ENCODE data around the gene TMEM242. TPM values are rescaled to one million over a fixed set of nuclear protein-coding genes. Genes with fewer than 3 reads are reported as not detected.

Gene TMEM242
- total and polyA plus RNA-seq, 2 of the 13 experiments (the other 11 are each of a cell fraction or from before 2014, with no cell fraction given): 5.6 to 11.1 TPM

GRCh38 chr6:157332813-157333212 is 9.5 kb upstream of the TMEM242 start:
- Histone ChIP-seq H3K36me3 (replicated peaks in 1 of 2; ENCODE audit: control insufficient read depth in 1 of 2, insufficient read depth in 2 of 2, low read length in 2 of 2) (no peaks in the 10 kb centered on the region), H4K20me1 (ENCODE audit: insufficient read depth, low read length) (no peaks in the 10 kb centered on the region), H3K4me2 (ENCODE audit: low read depth, low read length) (no peak overlapping the region), H3K4me1 (ENCODE audit: insufficient read depth, low read length) (peaks cover 21% of the 10 kb centered on the region), H3K27me3 (ENCODE audit: control insufficient read depth in 1 of 2, insufficient read depth in 2 of 2, low read length in 2 of 2) (peaks cover 0 to 5% of the 10 kb centered on the region in 2 experiments; a peak in 1 of 5 replicates), H3K9ac (ENCODE audit: insufficient read depth, low read depth, low read length) (no peak overlapping the region), H3K27ac (ENCODE audit: extremely low read length, insufficient read depth, low read length) (no peak overlapping the region), H3K79me2 (ENCODE audit: insufficient read depth, low read length) (no peaks in the 10 kb centered on the region), H2AFZ (ENCODE audit: low read length) (no peak overlapping the region), H3K9me3 (ENCODE audit: low read length) (no peaks in the 10 kb centered on the region), H3K4me3 (replicated peaks in 1 of 3; ENCODE audit: insufficient read depth in 1 of 3, low read depth in 2 of 3, low read length in 3 of 3) (no peak overlapping the region)
- in situ Hi-C loops (cut with HindIII; ENCODE audit: extremely low pct_ligation_motif_present, low pct_unique_long_range_greater_than_20kb): no loop called here
- ChIA-PET POLR2A (interaction anchor here (6.0 kb wide), 1 partner anchor 9 kb away, joined by 42 read pairs; the partner anchor contains the start of gene TMEM242), CTCF (ENCODE audit: low intra/inter-chr PET ratio, low total read pairs) (interaction anchor here (4.3 kb wide), 1 partner anchor 17 kb away, joined by 60 read pairs; no protein-coding TSS in a partner anchor)
- BruUV-seq (replicated peaks): no TSS peak
- WGBS (ENCODE audit: low lambda C conversion rate): 34% methylated on average over 7 of the region's 7 CpGs
- no peak for ATAC-seq
- TF ChIP-seq TFDP1 (CRISPR knock-in tag; IDR thresholded peaks at IDR 0.05; ENCODE audit: borderline replicate concordance): no peak
- no peak for DNase-seq (ENCODE audit: low spot score)
- FAIRE-seq: no peak
- intact Hi-C loops (cut with micrococcal nuclease; ENCODE audit: unreplicated experiment): no loop called here

- ATAC-seq (no peak), DNase-seq (ENCODE audit: low spot score) (no peak), FAIRE-seq (no peak)
- no peaks in the 10 kb centered on the region for H3K9me3 ChIP-seq (ENCODE audit: low read length)
- in situ Hi-C loops (cut with HindIII; ENCODE audit: extremely low pct_ligation_motif_present, low pct_unique_long_range_greater_than_20kb): no loop called here
- peaks cover 37% of the 10 kb centered on the region for H3K4me1 ChIP-seq (ENCODE audit: insufficient read depth, low read length)
- H3K27ac ChIP-seq (ENCODE audit: extremely low read length, insufficient read depth, low read length): no peak overlapping the region
- TF ChIP-seq ZNF784 (CRISPR knock-in tag; IDR thresholded peaks at IDR 0.05; ENCODE audit: borderline replicate concordance) (no peak), ZNF362 (CRISPR knock-in tag; IDR thresholded peaks at IDR 0.05; ENCODE audit: borderline replicate concordance) (no peak), ARNT (IDR thresholded peaks at IDR 0.05) (no peak), GLMP (CRISPR knock-in tag; IDR thresholded peaks at IDR 0.05; ENCODE audit: borderline replicate concordance) (no peak), AGO2 (optimal IDR thresholded peaks at IDR 0.05; ENCODE audit: low read depth, low read length) (no peak), ZBTB37 (CRISPR knock-in tag; IDR thresholded peaks at IDR 0.05) (no peak), MXD1 (CRISPR knock-in tag; IDR thresholded peaks at IDR 0.05) (no peak), HMG20A (CRISPR knock-in tag; IDR thresholded peaks at IDR 0.05; ENCODE audit: borderline replicate concordance) (no peak)
- H2AFZ ChIP-seq (ENCODE audit: low read length): no peak overlapping the region
- CTCF ChIA-PET (ENCODE audit: low intra/inter-chr PET ratio, low total read pairs): no interaction called here
- H3K4me2 ChIP-seq (ENCODE audit: low read depth, low read length): no peak overlapping the region
- WGBS (ENCODE audit: low lambda C conversion rate): 48% methylated on average over 2 of the region's 2 CpGs
- no peak overlapping the region for H3K4me3 ChIP-seq (replicated peaks in 1 of 3; ENCODE audit: insufficient read depth in 1 of 3, low read depth in 2 of 3, low read length in 3 of 3)
- intact Hi-C loops (cut with micrococcal nuclease; ENCODE audit: unreplicated experiment): no loop called here
- H3K27me3 ChIP-seq (ENCODE audit: control insufficient read depth in 1 of 2, insufficient read depth in 2 of 2, low read length in 2 of 2): peaks cover 0 to 5% of the 10 kb centered on the region in 2 experiments; a peak in 2 of 5 replicates
- H3K9ac ChIP-seq (ENCODE audit: insufficient read depth, low read depth, low read length): no peak overlapping the region
- BruUV-seq (replicated peaks): no TSS peak
- H3K79me2 ChIP-seq (ENCODE audit: insufficient read depth, low read length): no peaks in the 10 kb centered on the region
- POLR2A ChIA-PET: no interaction called here
- no peaks in the 10 kb centered on the region for H3K36me3 ChIP-seq (replicated peaks in 1 of 2; ENCODE audit: control insufficient read depth in 1 of 2, insufficient read depth in 2 of 2, low read length in 2 of 2)
- H4K20me1 ChIP-seq (ENCODE audit: insufficient read depth, low read length): no peaks in the 10 kb centered on the region
Measured at GRCh38 chr6:157330831-157331230, 7.5 kb upstream of the TMEM242 start.
